ENCODE measurements around the gene SEC63. TPM values are rescaled to one million over a fixed set of nuclear protein-coding genes. Genes with fewer than 3 reads are reported as not detected.
A peak's percentile ranks its signal among the peaks of the same experiment; 100 is the strongest.

SEC63 gene
- total RNA-seq, 1 experiment from 2014 or later = 86.2 TPM

- H3K27me3 ChIP-seq (ENCODE audit: insufficient read depth, low read length) = no peaks in the 10 kb centered on the region
- no peak overlapping the region for H4K5ac ChIP-seq (ENCODE audit: insufficient read length, low read depth, low read length)
- Mint-ChIP-seq H3K4me1 (peaks cover 57 to 64% of the 10 kb centered on the region in 2 experiments), H3K36me3 (ENCODE audit: insufficient read depth in 1 of 3, low read depth in 3 of 3) (peaks cover 0 to 5% (median 3%) of the 10 kb centered on the region in 3 experiments; a peak in 4 of 7 replicates), H3K27me3 (ENCODE audit: low read depth) (no peaks in the 10 kb centered on the region), H3K27ac (peak overlapping the region in 1 of 3 experiments; percentile 69; a peak in 1 of 7 replicates), H3K4me3 (no peak overlapping the region), H3K9me3 (no peaks in the 10 kb centered on the region)
- H3K4ac ChIP-seq (ENCODE audit: low read depth, low read length) = no peak overlapping the region
- no peak overlapping the region for H2BK120ac ChIP-seq (ENCODE audit: low read depth, low read length, poor library complexity, severe bottlenecking)
- no peaks in the 10 kb centered on the region for H3K9me3 ChIP-seq (ENCODE audit: control insufficient read depth, low read depth, low read length)
- no peak overlapping the region for H3K14ac ChIP-seq (ENCODE audit: insufficient read depth, low read length)
- H4K91ac ChIP-seq (ENCODE audit: insufficient read length, low read depth, low read length) = no peak overlapping the region
- no peak overlapping the region for H2AK5ac ChIP-seq (ENCODE audit: insufficient read length, low read length)
- no CpG with 5 or more reads among the region's 11 CpGs for WGBS (ENCODE audit: extremely low coverage, insufficient read length, low lambda C conversion rate)
- peaks cover 5% of the 10 kb centered on the region; the same call in 1 of the 2 replicates for H3K4me1 ChIP-seq (ENCODE audit: insufficient read depth, low read length)
- no peak overlapping the region for H3K9ac ChIP-seq (ENCODE audit: extremely low read depth, insufficient read length, low read length)
- no peak overlapping the region for H2BK12ac ChIP-seq (ENCODE audit: insufficient read length, low read depth, low read length)
- H3K56ac ChIP-seq (ENCODE audit: insufficient read length, low read depth, low read length) = no peak overlapping the region
- no peaks in the 10 kb centered on the region for H3K23me2 ChIP-seq (ENCODE audit: insufficient read length, low read depth, low read length, poor library complexity, severe bottlenecking)
- no peak overlapping the region for H3K27ac ChIP-seq (ENCODE audit: insufficient read length, low read depth, low read length)
- no peak overlapping the region for H4K8ac ChIP-seq (replicated peaks; ENCODE audit: insufficient read length, low read depth, low read length)
- no peaks in the 10 kb centered on the region for H3K79me1 ChIP-seq (ENCODE audit: insufficient read depth, low read depth, low read length, poor library complexity, severe bottlenecking)
- TF ChIP-seq CTCF (conservative IDR thresholded peaks at IDR 0.05) = peak; percentile 76
- DNase-seq = no peak
- no peak overlapping the region for H3K18ac ChIP-seq (ENCODE audit: insufficient read length, low read depth, low read length)
- H3K23ac ChIP-seq (ENCODE audit: insufficient read length, low read depth, low read length) = no peak overlapping the region
- no peaks in the 10 kb centered on the region for H3K79me2 ChIP-seq (ENCODE audit: insufficient read depth, low read length)
- no peak overlapping the region for H2BK15ac ChIP-seq (ENCODE audit: low read depth, low read length)
- no peak overlapping the region for H2AFZ ChIP-seq (ENCODE audit: low read length)
- no peaks in the 10 kb centered on the region for H4K20me1 ChIP-seq (ENCODE audit: control insufficient read depth, insufficient read depth, insufficient read length)
- no peak overlapping the region for H3T11ph ChIP-seq (ENCODE audit: low read length)
- no peak overlapping the region for H2BK5ac ChIP-seq (ENCODE audit: insufficient read length, low read length)
- no peak overlapping the region for H3K4me2 ChIP-seq (ENCODE audit: insufficient read depth, insufficient read length, low read length)
- no peak overlapping the region for H2BK20ac ChIP-seq (ENCODE audit: low read depth, low read length, poor library complexity, severe bottlenecking)
These were observed 91.3 kb downstream of the SEC63 start for GRCh38 chr6:107866606-107867301.

All from H9 (cell line).